ENCODE data around the gene SLC1A4.

DNA sequence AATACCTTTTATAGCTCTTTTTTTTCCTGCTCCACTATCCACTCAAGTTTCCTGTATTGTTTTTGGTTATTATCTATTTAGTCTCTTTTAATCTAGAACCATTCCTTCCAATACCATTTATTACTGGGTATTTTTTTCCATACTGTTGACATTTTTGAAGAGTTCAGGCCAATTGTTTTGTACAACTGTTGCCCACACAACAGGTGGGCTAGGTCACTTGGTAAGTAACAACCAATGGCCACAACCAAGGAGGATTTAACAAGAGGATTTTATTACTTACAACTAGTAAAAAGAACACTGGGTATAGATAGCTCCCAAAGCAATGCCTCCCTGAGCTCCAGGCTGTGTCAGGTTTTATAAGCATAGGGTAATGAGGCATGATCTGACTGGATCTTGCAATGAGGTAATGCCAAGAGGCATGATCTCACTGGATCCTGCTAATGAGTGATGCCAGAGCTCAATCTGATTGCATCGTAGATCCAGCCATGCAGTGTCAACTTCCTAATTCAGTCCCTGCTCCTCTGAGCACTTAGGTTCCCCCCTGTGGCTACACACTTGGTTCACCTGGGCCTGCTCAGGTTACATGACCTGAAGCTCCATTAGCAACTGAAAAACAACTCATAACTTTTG, 59.9 kb downstream of the SLC1A4 start:
- TF ChIP-seq, protein P1, sequence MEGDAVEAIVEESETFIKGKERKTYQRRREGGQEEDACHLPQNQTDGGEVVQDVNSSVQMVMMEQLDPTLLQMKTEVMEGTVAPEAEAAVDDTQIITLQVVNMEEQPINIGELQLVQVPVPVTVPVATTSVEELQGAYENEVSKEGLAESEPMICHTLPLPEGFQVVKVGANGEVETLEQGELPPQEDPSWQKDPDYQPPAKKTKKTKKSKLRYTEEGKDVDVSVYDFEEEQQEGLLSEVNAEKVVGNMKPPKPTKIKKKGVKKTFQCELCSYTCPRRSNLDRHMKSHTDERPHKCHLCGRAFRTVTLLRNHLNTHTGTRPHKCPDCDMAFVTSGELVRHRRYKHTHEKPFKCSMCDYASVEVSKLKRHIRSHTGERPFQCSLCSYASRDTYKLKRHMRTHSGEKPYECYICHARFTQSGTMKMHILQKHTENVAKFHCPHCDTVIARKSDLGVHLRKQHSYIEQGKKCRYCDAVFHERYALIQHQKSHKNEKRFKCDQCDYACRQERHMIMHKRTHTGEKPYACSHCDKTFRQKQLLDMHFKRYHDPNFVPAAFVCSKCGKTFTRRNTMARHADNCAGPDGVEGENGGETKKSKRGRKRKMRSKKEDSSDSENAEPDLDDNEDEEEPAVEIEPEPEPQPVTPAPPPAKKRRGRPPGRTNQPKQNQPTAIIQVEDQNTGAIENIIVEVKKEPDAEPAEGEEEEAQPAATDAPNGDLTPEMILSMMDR (IDR thresholded peaks at IDR 0.05; ENCODE audit: poor library complexity, severe bottlenecking), result no peak
- TF ChIP-seq POLR2AphosphoS5 (IDR thresholded peaks at IDR 0.05), result no peak
- TF ChIP-seq EP300 (conservative IDR thresholded peaks at IDR 0.05; ENCODE audit: poor library complexity, severe bottlenecking), result no peak

Measured in neural cell (in vitro differentiated cells).